Epithelial cell of esophagus (primary cell): Measurements from ENCODE around the gene FTCDNL1.

Source experiments
- DNase-seq: peaks from one replicate; pipeline ENCODE4 v3.0.0; 2010; ENCODE audit warnings: low read depth
- H3K4me3 ChIP-seq: 2 replicates; pipeline ENCODE4 v1.5.1; 2011; ENCODE audit warnings: mild to moderate bottlenecking, low read length, control low read depth
- CTCF ChIP-seq: IDR thresholded peaks from 2 replicates; pipeline ENCODE4 v1.5.1; 2011; ENCODE audit warnings: low read depth, mild to moderate bottlenecking, low read length, control low read depth, inconsistent platforms; ENCODE audit not compliant: insufficient read depth; ENCODE audit errors: missing control alignments

FTCDNL1 gene

GRCh38 chr2:199829628-199830027 lies 21.4 kb downstream of the FTCDNL1 start:
- no peak for DNase-seq
- H3K4me3 ChIP-seq = no peak overlapping the region
- no peak for TF ChIP-seq CTCF

GRCh38 chr2:199819746-199820145 lies 31.2 kb downstream of the FTCDNL1 start:
- TF ChIP-seq CTCF = no peak
- H3K4me3 ChIP-seq = no peak overlapping the region
- no peak for DNase-seq

- TF ChIP-seq CTCF = no peak
- DNase-seq = no peak
These were observed 32.2 kb downstream of the FTCDNL1 start for GRCh38 chr2:199818754-199819153.

GRCh38 chr2:199818026-199818425 lies 33.0 kb downstream of the FTCDNL1 start:
- DNase-seq = peak; percentile 19
- TF ChIP-seq CTCF = no peak
- no peak overlapping the region for H3K4me3 ChIP-seq

More at GRCh38 chr2:199818754-199819153, 32.2 kb downstream of the FTCDNL1 start:
- H3K4me3 ChIP-seq = no peak overlapping the region

- no peak for TF ChIP-seq CTCF
- no peak overlapping the region for H3K4me3 ChIP-seq
- DNase-seq = no peak
These were observed 36.2 kb downstream of the FTCDNL1 start for GRCh38 chr2:199814817-199815211.

GRCh38 chr2:199814101-199814816 lies 36.7 kb downstream of the FTCDNL1 start:
- TF ChIP-seq CTCF = no peak
- DNase-seq = no peak
- H3K4me3 ChIP-seq = no peak overlapping the region

GRCh38 chr2:199812493-199812892 lies 38.5 kb downstream of the FTCDNL1 start:
- no peak overlapping the region for H3K4me3 ChIP-seq
- TF ChIP-seq CTCF = no peak
- DNase-seq = no peak
